ENCODE data around the gene DENND5A.

The DENND5A gene

DNA sequence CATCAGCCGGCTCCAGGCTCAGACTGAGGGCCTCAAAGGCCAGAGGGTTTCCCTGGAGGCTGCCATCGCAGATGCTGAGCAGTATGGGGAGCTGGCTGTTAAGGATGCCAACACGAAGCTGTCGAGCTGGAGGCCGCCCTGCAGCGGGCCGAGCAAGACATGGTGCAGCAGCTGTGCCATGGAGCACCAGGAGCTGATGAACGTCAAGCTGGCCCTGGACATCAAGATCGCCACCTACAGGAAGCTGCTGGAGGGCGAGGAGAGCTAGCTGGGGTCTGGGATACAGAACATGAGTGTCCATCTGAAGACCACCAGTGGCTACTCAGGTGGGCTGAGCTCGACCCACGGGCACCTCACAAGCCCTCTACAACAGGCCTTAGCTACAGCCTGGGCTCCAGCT is 169.7 kb downstream of the DENND5A start:
- H3K4me2 ChIP-seq (ENCODE audit: low read length): no peak overlapping the region
- H3F3A ChIP-seq (ENCODE audit: control insufficient read depth, insufficient read depth): no peaks in the 10 kb centered on the region
- no peaks in the 10 kb centered on the region for H3K9me2 ChIP-seq (replicated peaks; ENCODE audit: control insufficient read depth, low read length)
- no peaks in the 10 kb centered on the region for H4K20me1 ChIP-seq (ENCODE audit: control insufficient read depth, insufficient read depth, low read depth, low read length)
- peaks cover 24% of the 10 kb centered on the region for H3K27me3 ChIP-seq (ENCODE audit: control insufficient read depth, low read length)
- no peaks in the 10 kb centered on the region for H3K36me3 ChIP-seq (ENCODE audit: control insufficient read depth, low read length)
- TF ChIP-seq EZH2phosphoT487 (IDR thresholded peaks at IDR 0.05; ENCODE audit: borderline replicate concordance, low read length) (no peak), CTCF (IDR thresholded peaks at IDR 0.05; ENCODE audit: low read depth, low read length, poor library complexity, severe bottlenecking) (peak; percentile 29)
- no peaks in the 10 kb centered on the region for H3K9me3 ChIP-seq (ENCODE audit: control insufficient read depth, insufficient read depth, low read length)
- H3K27ac ChIP-seq (ENCODE audit: low read depth, low read length): no peak overlapping the region
- H3K4me3 ChIP-seq (ENCODE audit: low read length): no peak overlapping the region
- H3K79me2 ChIP-seq (ENCODE audit: control insufficient read depth, low read length): no peaks in the 10 kb centered on the region
- H3K4me1 ChIP-seq (ENCODE audit: control insufficient read depth, low read length): no peaks in the 10 kb centered on the region

DNA sequence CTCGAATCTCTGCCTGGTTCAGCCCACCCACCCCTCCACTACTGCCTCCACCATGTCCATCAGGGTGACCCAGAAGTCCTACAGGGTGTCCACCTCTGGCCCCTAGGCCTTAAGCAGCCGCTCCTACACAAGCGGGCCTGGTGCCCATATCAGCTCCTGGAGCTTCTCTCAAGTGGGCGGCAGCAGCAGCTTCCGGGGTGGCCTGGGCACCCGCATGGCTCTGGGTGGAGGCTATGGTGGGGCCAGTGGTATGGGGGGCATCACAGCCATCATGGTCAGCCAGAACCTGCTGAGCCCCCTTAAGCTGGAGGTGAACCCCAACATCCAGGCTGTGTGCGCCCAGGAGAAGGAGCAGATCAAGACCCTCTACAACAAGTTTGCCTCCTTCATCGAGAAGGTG is 170.7 kb downstream of the DENND5A start:
- H3K4me2 ChIP-seq (ENCODE audit: low read length): no peak overlapping the region
- TF ChIP-seq EZH2phosphoT487 (IDR thresholded peaks at IDR 0.05; ENCODE audit: borderline replicate concordance, low read length) (no peak), CTCF (IDR thresholded peaks at IDR 0.05; ENCODE audit: low read depth, low read length, poor library complexity, severe bottlenecking) (no peak)
- no peak overlapping the region for H3K4me3 ChIP-seq (ENCODE audit: low read length)
- H3K36me3 ChIP-seq (ENCODE audit: control insufficient read depth, low read length): no peaks in the 10 kb centered on the region
- peaks cover 27% of the 10 kb centered on the region for H3K27me3 ChIP-seq (ENCODE audit: control insufficient read depth, low read length)
- H3K4me1 ChIP-seq (ENCODE audit: control insufficient read depth, low read length): no peaks in the 10 kb centered on the region
- H3K9me3 ChIP-seq (ENCODE audit: control insufficient read depth, insufficient read depth, low read length): no peaks in the 10 kb centered on the region
- H3F3A ChIP-seq (ENCODE audit: control insufficient read depth, insufficient read depth): no peaks in the 10 kb centered on the region
- no peaks in the 10 kb centered on the region for H3K9me2 ChIP-seq (replicated peaks; ENCODE audit: control insufficient read depth, low read length)
- H4K20me1 ChIP-seq (ENCODE audit: control insufficient read depth, insufficient read depth, low read depth, low read length): no peaks in the 10 kb centered on the region
- no peaks in the 10 kb centered on the region for H3K79me2 ChIP-seq (ENCODE audit: control insufficient read depth, low read length)
- no peak overlapping the region for H3K27ac ChIP-seq (ENCODE audit: low read depth, low read length)

DNA sequence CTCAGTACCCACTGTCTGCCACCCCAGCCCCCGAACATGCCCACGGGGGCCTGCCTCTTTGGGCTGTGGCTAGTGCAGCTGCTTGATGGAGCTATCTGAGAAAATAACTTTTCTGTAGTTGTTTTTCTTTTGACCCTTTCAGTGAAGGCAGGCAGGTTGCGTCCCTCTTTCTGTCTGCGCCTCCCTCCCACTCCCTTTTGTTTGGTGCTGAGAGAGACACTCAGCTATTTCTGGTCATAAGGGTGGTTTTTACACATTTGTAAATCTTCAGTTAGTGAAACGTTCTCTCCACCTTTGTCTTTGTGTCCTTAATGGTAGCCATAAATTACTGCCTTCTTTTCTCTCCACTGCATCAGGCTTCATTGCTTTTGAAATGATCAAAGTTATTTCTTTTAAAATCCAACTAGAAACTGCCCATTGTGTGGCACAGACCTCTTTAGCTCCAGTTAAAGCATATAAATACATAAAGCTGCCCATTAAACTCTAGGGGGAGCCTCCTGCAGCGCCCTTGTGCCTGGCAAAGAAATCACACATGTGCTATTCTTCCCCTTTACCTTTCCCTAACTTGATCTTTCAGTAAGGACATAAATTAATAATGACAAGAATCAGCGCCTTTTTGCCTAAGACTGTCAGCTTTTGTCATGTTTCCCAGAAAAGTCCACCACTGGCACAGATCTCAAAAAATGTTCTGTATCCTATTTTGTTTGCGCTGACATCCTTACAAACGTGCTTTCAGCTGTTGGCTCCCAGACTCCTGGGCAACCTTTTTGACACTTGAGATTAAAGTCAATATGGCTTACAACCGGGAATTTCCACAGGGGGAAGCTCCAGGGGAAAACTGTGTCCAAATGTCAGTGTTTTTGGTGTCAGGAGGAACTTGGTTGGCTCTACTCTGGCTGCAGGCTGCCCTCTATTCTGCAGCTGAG is 172.0 kb downstream of the DENND5A start:
- Histone ChIP-seq H3K4me3 (ENCODE audit: low read length) (no peak overlapping the region), H3K9me3 (ENCODE audit: control insufficient read depth, insufficient read depth, low read length) (no peaks in the 10 kb centered on the region), H3K9me2 (replicated peaks; ENCODE audit: control insufficient read depth, low read length) (no peaks in the 10 kb centered on the region), H3K79me2 (ENCODE audit: control insufficient read depth, low read length) (no peaks in the 10 kb centered on the region), H3K27ac (ENCODE audit: low read depth, low read length) (no peak overlapping the region), H3K36me3 (ENCODE audit: control insufficient read depth, low read length) (no peaks in the 10 kb centered on the region), H3K4me2 (ENCODE audit: low read length) (no peak overlapping the region), H3K4me1 (ENCODE audit: control insufficient read depth, low read length) (no peaks in the 10 kb centered on the region), H3K27me3 (ENCODE audit: control insufficient read depth, low read length) (peaks cover 38% of the 10 kb centered on the region), H4K20me1 (ENCODE audit: control insufficient read depth, insufficient read depth, low read depth, low read length) (no peaks in the 10 kb centered on the region), H3F3A (ENCODE audit: control insufficient read depth, insufficient read depth) (no peaks in the 10 kb centered on the region)
- TF ChIP-seq EZH2phosphoT487 (IDR thresholded peaks at IDR 0.05; ENCODE audit: borderline replicate concordance, low read length): no peak
- peak; percentile 42 for TF ChIP-seq CTCF (IDR thresholded peaks at IDR 0.05; ENCODE audit: low read depth, low read length, poor library complexity, severe bottlenecking)

Measured in DOHH2 (cell line).